OCI-LY1 (cell line): Measurements from ENCODE around the gene SEC14L1.

Experiments
- H2AFZ ChIP-seq: fragments of 200-600 bp; sonication (generic), shearing (Covaris generic); 2 replicates; pipeline ENCODE4 v1.6.0; 2014; ENCODE audit warnings: antibody characterized with exemption, mild to moderate bottlenecking, low read length
- H3F3A ChIP-seq: fragments of 200-600 bp; sonication (generic), shearing (Covaris generic); 2 replicates; pipeline ENCODE4 v1.6.0; 2014; ENCODE audit warnings: mild to moderate bottlenecking, antibody characterized with exemption, low read length, moderate library complexity; ENCODE audit not compliant: insufficient read depth
- H3K27ac ChIP-seq: fragments of 200-600 bp; sonication (generic); 2 replicates; pipeline ENCODE4 v1.5.1; 2014; ENCODE audit warnings: low read length, mixed run types, mild to moderate bottlenecking, low read depth; ENCODE audit not compliant: poor library complexity, severe bottlenecking
- H3K27me3 ChIP-seq: fragments of 200-600 bp; sonication (generic); 2 replicates; pipeline ENCODE4 v1.6.0; 2014; ENCODE audit warnings: antibody characterized with exemption, mild to moderate bottlenecking, low read length, moderate library complexity; ENCODE audit not compliant: insufficient read depth
- H3K36me3 ChIP-seq: fragments of 200-600 bp; sonication (generic); 2 replicates; pipeline ENCODE4 v1.6.1; 2014; ENCODE audit warnings: mild to moderate bottlenecking, antibody characterized with exemption, low read length, moderate library complexity, mixed read lengths; ENCODE audit not compliant: insufficient read depth
- H3K4me1 ChIP-seq: fragments of 200-600 bp; sonication (generic); 2 replicates; pipeline ENCODE4 v1.5.1; 2014; ENCODE audit warnings: mild to moderate bottlenecking, low read length, moderate library complexity; ENCODE audit not compliant: insufficient read depth, severe bottlenecking
- H3K4me2 ChIP-seq: fragments of 200-600 bp; sonication (generic), shearing (Covaris generic); 2 replicates; pipeline ENCODE4 v1.6.1; 2014; ENCODE audit warnings: low read length
- H3K4me3 ChIP-seq: fragments of 200-600 bp; sonication (generic); 2 replicates; pipeline ENCODE4 v1.5.1; 2014; ENCODE audit warnings: low read length, low read depth, mild to moderate bottlenecking, mixed read lengths; ENCODE audit not compliant: poor library complexity, severe bottlenecking
- H3K79me2 ChIP-seq: fragments of 200-600 bp; shearing (Covaris generic); 2 replicates; pipeline ENCODE4 v1.6.1; 2016; ENCODE audit warnings: mixed run types, low read length, mixed read lengths; ENCODE audit not compliant: insufficient read depth
- H3K9ac ChIP-seq: fragments of 200-600 bp; sonication (generic), shearing (Covaris generic); 2 replicates; pipeline ENCODE4 v1.6.1; 2014; ENCODE audit warnings: mild to moderate bottlenecking, low read length, mixed read lengths
- H3K9me2 ChIP-seq: fragments of 200-600 bp; sonication (generic), shearing (Covaris generic); 2 replicates; pipeline ENCODE4 v1.6.1; 2014; ENCODE audit warnings: low read depth, mild to moderate bottlenecking, low read length, mixed read lengths
- H3K9me3 ChIP-seq: fragments of 200-600 bp; shearing (Covaris generic); 2 replicates; pipeline ENCODE4 v1.6.1; 2014; ENCODE audit warnings: low read length, mixed read lengths
- H4K20me1 ChIP-seq: fragments of 200-600 bp; sonication (generic), shearing (Covaris generic); 2 replicates; pipeline ENCODE4 v1.6.0; 2016; ENCODE audit warnings: mild to moderate bottlenecking, low read length; ENCODE audit not compliant: insufficient read depth
- EZH2 ChIP-seq: fragments of 200-600 bp; sonication (generic), shearing (Covaris generic); IDR thresholded peaks from 2 replicates; pipeline ENCODE4 v1.8.0; 2017; ENCODE audit warnings: borderline replicate concordance, mixed run types, mild to moderate bottlenecking, antibody characterized with exemption, low read length, moderate library complexity, mixed read lengths
- TF ChIP-seq, protein P1 (sequence below): fragments of 200-600 bp; sonication (generic), shearing (Covaris generic); IDR thresholded peaks from 2 replicates; pipeline ENCODE4 v1.5.1; 2017; ENCODE audit warnings: mild to moderate bottlenecking, antibody characterized with exemption, low read length, moderate library complexity, mixed read lengths

SEC14L1 gene

DNA sequence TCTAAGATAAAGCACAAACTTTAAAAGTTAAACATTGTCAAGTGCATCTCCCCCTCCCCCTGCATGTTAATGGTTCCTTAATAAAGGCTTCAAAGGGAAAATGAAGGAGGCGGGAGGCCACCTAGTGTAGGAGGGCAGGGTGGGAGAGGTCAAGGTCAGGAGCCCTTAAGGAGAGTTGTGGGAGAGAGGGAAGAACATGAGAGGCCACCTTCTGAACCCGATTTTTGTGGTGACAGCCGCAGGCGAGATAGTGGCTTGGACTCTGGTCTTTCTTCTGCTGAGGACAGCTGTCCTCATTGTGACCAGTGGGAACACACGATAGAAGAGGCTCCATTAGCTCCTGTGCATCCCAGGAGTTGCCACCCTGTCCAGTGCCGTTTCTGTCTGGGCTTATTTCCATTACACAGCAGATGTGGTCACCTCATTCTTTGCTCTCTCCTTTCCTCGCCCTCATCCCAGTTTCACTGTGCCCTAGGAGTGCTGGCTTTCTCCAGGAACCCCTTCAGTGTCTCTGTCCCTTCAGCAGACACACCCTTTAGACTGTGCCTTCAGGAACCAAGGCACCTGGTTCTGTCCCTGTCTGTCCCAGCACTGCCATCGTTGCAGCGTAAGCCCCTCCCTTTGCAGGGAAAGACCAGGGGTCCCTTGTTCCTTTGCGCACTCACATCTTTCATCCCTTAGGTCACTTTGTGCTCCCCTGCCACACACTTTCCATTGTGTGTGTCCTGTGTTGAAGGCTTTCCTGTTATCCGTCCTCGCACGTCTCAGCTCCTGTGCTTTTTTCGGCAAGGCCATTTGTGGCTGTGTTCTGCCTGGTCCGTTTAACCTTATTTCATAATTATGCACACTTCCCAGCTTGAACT, 7.5 kb downstream of the SEC14L1 start:
- Histone ChIP-seq H3K4me3 (no peak overlapping the region), H3K4me2 (peak overlapping the region; percentile 87; the same call in 1 of the 2 replicates), H3K36me3 (peaks cover 57% of the 10 kb centered on the region), H3K4me1 (peaks cover 96% of the 10 kb centered on the region), H4K20me1 (no peaks in the 10 kb centered on the region), H3K9ac (no peak overlapping the region), H3K79me2 (peaks cover 26% of the 10 kb centered on the region), H3K27me3 (no peaks in the 10 kb centered on the region), H3K9me2 (no peaks in the 10 kb centered on the region), H3K27ac (peak overlapping the region; percentile 95), H2AFZ (no peak overlapping the region), H3K9me3 (no peaks in the 10 kb centered on the region), H3F3A (peaks cover 13% of the 10 kb centered on the region)
- no peak for TF ChIP-seq EZH2
- TF ChIP-seq, protein P1, sequence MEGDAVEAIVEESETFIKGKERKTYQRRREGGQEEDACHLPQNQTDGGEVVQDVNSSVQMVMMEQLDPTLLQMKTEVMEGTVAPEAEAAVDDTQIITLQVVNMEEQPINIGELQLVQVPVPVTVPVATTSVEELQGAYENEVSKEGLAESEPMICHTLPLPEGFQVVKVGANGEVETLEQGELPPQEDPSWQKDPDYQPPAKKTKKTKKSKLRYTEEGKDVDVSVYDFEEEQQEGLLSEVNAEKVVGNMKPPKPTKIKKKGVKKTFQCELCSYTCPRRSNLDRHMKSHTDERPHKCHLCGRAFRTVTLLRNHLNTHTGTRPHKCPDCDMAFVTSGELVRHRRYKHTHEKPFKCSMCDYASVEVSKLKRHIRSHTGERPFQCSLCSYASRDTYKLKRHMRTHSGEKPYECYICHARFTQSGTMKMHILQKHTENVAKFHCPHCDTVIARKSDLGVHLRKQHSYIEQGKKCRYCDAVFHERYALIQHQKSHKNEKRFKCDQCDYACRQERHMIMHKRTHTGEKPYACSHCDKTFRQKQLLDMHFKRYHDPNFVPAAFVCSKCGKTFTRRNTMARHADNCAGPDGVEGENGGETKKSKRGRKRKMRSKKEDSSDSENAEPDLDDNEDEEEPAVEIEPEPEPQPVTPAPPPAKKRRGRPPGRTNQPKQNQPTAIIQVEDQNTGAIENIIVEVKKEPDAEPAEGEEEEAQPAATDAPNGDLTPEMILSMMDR = no peak

DNA sequence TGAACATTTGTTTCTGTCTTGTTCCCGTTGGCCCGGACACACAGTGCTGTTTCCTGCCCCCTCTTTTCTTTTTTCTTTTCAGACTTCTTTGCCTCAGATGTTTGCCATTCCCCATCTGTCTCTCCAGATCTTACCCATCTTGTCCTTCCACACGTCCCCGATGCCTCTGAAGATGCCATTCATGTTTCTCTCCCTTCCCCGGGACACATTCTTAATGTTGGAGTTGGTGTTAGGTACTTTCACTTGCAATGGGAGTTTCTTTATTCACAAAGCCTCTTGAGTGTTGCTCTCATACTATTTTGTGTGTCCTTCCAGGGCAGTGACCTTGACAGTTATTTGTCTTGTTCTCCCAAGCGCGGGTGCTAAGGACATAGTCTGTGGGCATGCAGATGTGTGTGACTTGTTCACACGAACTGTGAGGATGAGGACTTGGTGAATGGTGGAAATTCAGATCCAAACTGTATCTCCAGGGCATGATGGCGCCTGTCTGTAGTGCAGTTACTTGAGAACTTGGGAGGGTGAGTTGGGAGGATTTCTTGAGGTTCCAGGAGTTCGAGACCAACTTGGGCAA, 8.3 kb downstream of the SEC14L1 start:
- peaks cover 8% of the 10 kb centered on the region for H3F3A ChIP-seq
- no peaks in the 10 kb centered on the region for H3K9me2 ChIP-seq
- peaks cover 33% of the 10 kb centered on the region for H3K79me2 ChIP-seq
- no peak overlapping the region for H3K9ac ChIP-seq
- H3K4me3 ChIP-seq = no peak overlapping the region
- no peaks in the 10 kb centered on the region for H3K9me3 ChIP-seq
- H4K20me1 ChIP-seq = no peaks in the 10 kb centered on the region
- peak overlapping the region; percentile 20 for H3K27ac ChIP-seq
- no peak overlapping the region; the same call in 1 of the 2 replicates for H3K4me2 ChIP-seq
- H2AFZ ChIP-seq = no peak overlapping the region
- no peaks in the 10 kb centered on the region for H3K27me3 ChIP-seq
- peaks cover 54% of the 10 kb centered on the region for H3K36me3 ChIP-seq
- H3K4me1 ChIP-seq = peaks cover 96% of the 10 kb centered on the region
- TF ChIP-seq, protein P1 = no peak
- TF ChIP-seq EZH2 = no peak

DNA sequence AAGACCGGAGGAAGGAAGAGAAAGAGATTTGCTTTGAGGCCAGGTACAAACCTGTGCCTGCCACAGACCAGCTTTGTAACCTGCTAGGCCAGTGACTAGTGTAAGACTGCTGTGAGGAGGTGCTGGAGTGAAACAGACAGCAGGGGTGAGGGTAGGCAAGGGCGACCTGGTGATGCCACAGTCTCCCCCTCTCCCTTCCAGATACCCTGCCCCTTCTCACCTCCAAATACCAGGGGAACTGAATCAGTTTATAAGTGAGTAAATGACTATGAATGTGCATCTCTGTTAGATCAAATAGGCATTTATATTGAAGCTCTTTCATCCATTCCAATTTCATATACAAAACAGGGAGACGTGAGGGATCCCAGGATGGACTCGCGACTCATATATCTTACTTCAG, 9.4 kb downstream of the SEC14L1 start:
- no peak for TF ChIP-seq EZH2
- TF ChIP-seq, protein P1 = no peak
- peaks cover 4% of the 10 kb centered on the region; the same call in 1 of the 2 replicates for H3F3A ChIP-seq
- H3K36me3 ChIP-seq = peaks cover 54% of the 10 kb centered on the region
- H4K20me1 ChIP-seq = no peaks in the 10 kb centered on the region
- H3K4me1 ChIP-seq = peaks cover 96% of the 10 kb centered on the region
- H3K27me3 ChIP-seq = no peaks in the 10 kb centered on the region
- H3K9me2 ChIP-seq = no peaks in the 10 kb centered on the region
- H3K9me3 ChIP-seq = no peaks in the 10 kb centered on the region
- H3K9ac ChIP-seq = no peak overlapping the region
- no peak overlapping the region for H3K27ac ChIP-seq
- H2AFZ ChIP-seq = no peak overlapping the region
- H3K4me3 ChIP-seq = no peak overlapping the region
- H3K79me2 ChIP-seq = peaks cover 45% of the 10 kb centered on the region
- no peak overlapping the region; the same call in 1 of the 2 replicates for H3K4me2 ChIP-seq
